GM18498 (cell line): ENCODE data around the gene CEP19.
"Not testable (repeated sequence)": the region's sequence is repeated elsewhere in the genome, so short reads cannot be mapped to it uniquely, and the experiment has no call there.

Experiments
- ATAC-seq: cut with Tn5 transposase; IDR thresholded peaks from one replicate; pipeline ENCODE4 v1.9.1; 2021; ENCODE audit warnings: mild to moderate bottlenecking, moderate library complexity; ENCODE audit not compliant: unreplicated experiment

Gene CEP19

GRCh38 chr3:196711838-196712513 is at the start of gene CEP19, which contains the start of gene PIGX:
Gene CEP19, minus strand, starts transcription at chr3:196712250. Its CDS starts 3,593 bp downstream, at chr3:196708657.
Gene PIGX, plus strand, starts transcription at chr3:196712377.
- peak; percentile 83 for ATAC-seq

- ATAC-seq: no peak
These were observed 46.1 kb upstream of the CEP19 start for GRCh38 chr3:196757876-196758739.

- no peak for ATAC-seq
These were observed 44.7 kb upstream of the CEP19 start for GRCh38 chr3:196756732-196757131.

- no peak for ATAC-seq
These were observed 42.3 kb upstream of the CEP19 start for GRCh38 chr3:196754091-196754981.

- no peak for ATAC-seq
These were observed 41.2 kb upstream of the CEP19 start for GRCh38 chr3:196753201-196753600.

GRCh38 chr3:196749125-196749524 is 37.1 kb upstream of the CEP19 start:
- no peak for ATAC-seq

- not testable (repeated sequence) for ATAC-seq
These were observed 31.5 kb upstream of the CEP19 start for GRCh38 chr3:196743569-196743968.

GRCh38 chr3:196741249-196741889 is 29.3 kb upstream of the CEP19 start:
- no peak for ATAC-seq

- ATAC-seq: peak; percentile 5
These were observed 28.6 kb upstream of the CEP19 start for GRCh38 chr3:196740481-196741248.

GRCh38 chr3:196739671-196740480 is 27.8 kb upstream of the CEP19 start, which contains the start of gene PAK2:
Gene PAK2, plus strand, starts transcription at chr3:196739857. Its CDS starts 42,790 bp downstream, at chr3:196782647.
- ATAC-seq: peak; percentile 87

- no peak for ATAC-seq
These were observed 25.6 kb upstream of the CEP19 start for GRCh38 chr3:196737655-196738054.

GRCh38 chr3:196736670-196737374 is 24.8 kb upstream of the CEP19 start:
- ATAC-seq: no peak

- no peak for ATAC-seq
These were observed 23.7 kb upstream of the CEP19 start for GRCh38 chr3:196735751-196736150.

- no peak for ATAC-seq
These were observed 15.0 kb upstream of the CEP19 start for GRCh38 chr3:196726788-196727675.

- ATAC-seq: no peak
These were observed 9.0 kb upstream of the CEP19 start for GRCh38 chr3:196721097-196721496.

- ATAC-seq: not testable (repeated sequence)
These were observed 5.1 kb upstream of the CEP19 start for GRCh38 chr3:196717162-196717561.
